HL-60 (cell line): Measurements from ENCODE around the gene ZBTB21.

Experiments
- DNase-seq, 2 experiments: peaks; one replicate each; pipeline ENCODE4 v3.0.0-alpha.2; 2010 to 2020; ENCODE audit warnings: low read depth in 1 of 2, low spot score in 1 of 2
- H3K27ac ChIP-seq: fragments of 250-450 bp; sonication (Bioruptor Pico); replicated peaks from 2 replicates; pipeline ENCODE4 v1.5.1; 2020; ENCODE audit warnings: mild to moderate bottlenecking, moderate library complexity
- H3K27me3 ChIP-seq: fragments of 250-450 bp; sonication (Bioruptor Pico); 2 replicates; pipeline ENCODE4 v1.5.1; 2021; ENCODE audit warnings: mild to moderate bottlenecking, moderate library complexity; ENCODE audit not compliant: insufficient read depth, poor library complexity, severe bottlenecking
- H3K4me3 ChIP-seq: replicated peaks from 2 replicates; pipeline ENCODE4 v1.5.1; 2011; ENCODE audit warnings: mild to moderate bottlenecking, control low read depth, low read length; ENCODE audit not compliant: insufficient read depth
- CTCF ChIP-seq: IDR thresholded peaks from one replicate; pipeline ENCODE4 v1.5.1; 2011; ENCODE audit warnings: low read length, control low read depth, inconsistent platforms; ENCODE audit not compliant: insufficient read depth
- GABPA ChIP-seq: IDR thresholded peaks from 2 replicates; pipeline ENCODE4 v1.6.1; 2012; ENCODE audit warnings: low read depth
- POLR2AphosphoS5 ChIP-seq: IDR thresholded peaks from 2 replicates; pipeline ENCODE4 v1.6.1; 2012; ENCODE audit warnings: low read depth
- REST ChIP-seq: IDR thresholded peaks from 2 replicates; pipeline ENCODE4 v1.6.1; 2012; ENCODE audit warnings: low read depth; ENCODE audit not compliant: insufficient replicate concordance
- SPI1 ChIP-seq: IDR thresholded peaks from 2 replicates; pipeline ENCODE4 v1.6.1; 2012; ENCODE audit warnings: low read depth, mild to moderate bottlenecking, borderline replicate concordance

The ZBTB21 gene

GRCh38 chr21:42058631-42059111 lies 48.5 kb upstream of the ZBTB21 start:
- H3K27me3 ChIP-seq, result no peaks in the 10 kb centered on the region
- DNase-seq, result no peak
- no peak overlapping the region for H3K4me3 ChIP-seq
- no peak for TF ChIP-seq POLR2AphosphoS5
- no peak for TF ChIP-seq SPI1
- no peak for TF ChIP-seq REST
- no peak for TF ChIP-seq GABPA
- no peak for TF ChIP-seq CTCF
- no peak overlapping the region for H3K27ac ChIP-seq

- Histone ChIP-seq H3K27me3 (no peaks in the 10 kb centered on the region), H3K4me3 (no peak overlapping the region), H3K27ac (no peak overlapping the region)
- TF ChIP-seq GABPA (no peak), POLR2AphosphoS5 (no peak), REST (no peak), CTCF (no peak), SPI1 (no peak)
- DNase-seq, result no peak
These were observed 47.8 kb upstream of the ZBTB21 start for GRCh38 chr21:42057851-42058437.

- no peak for DNase-seq
- no peaks in the 10 kb centered on the region for H3K27me3 ChIP-seq
- TF ChIP-seq POLR2AphosphoS5, result no peak
- no peak overlapping the region for H3K27ac ChIP-seq
- no peak overlapping the region for H3K4me3 ChIP-seq
These were observed 47.0 kb upstream of the ZBTB21 start for GRCh38 chr21:42056996-42057689.

GRCh38 chr21:42056468-42056867 lies 46.3 kb upstream of the ZBTB21 start:
- no peaks in the 10 kb centered on the region for H3K27me3 ChIP-seq
- no peak for TF ChIP-seq SPI1
- TF ChIP-seq REST, result no peak
- no peak for TF ChIP-seq CTCF
- no peak for TF ChIP-seq POLR2AphosphoS5
- no peak for TF ChIP-seq GABPA
- H3K27ac ChIP-seq, result no peak overlapping the region
- H3K4me3 ChIP-seq, result no peak overlapping the region
- no peak for DNase-seq
